Measurements from ENCODE around the gene SNRPD3. TPM values are rescaled to one million over a fixed set of nuclear protein-coding genes. Genes with fewer than 3 reads are reported as not detected.

SNRPD3 gene
- total and polyA plus RNA-seq, 9 of the 15 experiments (the other 6 are each of a cell fraction or from before 2014, with no cell fraction given) = 131 to 366 (median 274) TPM

DNA sequence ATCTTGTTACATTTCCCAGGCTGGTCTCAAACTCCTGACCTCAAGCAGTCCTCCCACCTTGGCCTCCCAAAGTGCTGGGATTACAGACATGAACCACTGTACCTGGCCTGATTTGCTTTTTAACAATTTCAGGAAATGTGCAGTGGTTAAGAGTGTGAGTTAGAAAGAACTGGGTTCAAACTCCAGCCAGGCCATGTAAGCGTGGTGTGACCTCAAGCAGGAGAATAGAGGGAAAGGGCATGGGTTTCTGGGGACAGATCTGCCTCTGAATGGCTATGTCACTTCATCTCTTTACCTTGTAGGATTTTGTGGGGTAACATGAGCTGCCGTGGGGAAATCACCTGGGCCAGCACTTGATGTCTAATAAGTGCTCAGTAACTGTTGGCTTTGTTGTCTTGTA lies 9.3 kb downstream of the SNRPD3 start (continued):
- TF ChIP-seq, protein P1, sequence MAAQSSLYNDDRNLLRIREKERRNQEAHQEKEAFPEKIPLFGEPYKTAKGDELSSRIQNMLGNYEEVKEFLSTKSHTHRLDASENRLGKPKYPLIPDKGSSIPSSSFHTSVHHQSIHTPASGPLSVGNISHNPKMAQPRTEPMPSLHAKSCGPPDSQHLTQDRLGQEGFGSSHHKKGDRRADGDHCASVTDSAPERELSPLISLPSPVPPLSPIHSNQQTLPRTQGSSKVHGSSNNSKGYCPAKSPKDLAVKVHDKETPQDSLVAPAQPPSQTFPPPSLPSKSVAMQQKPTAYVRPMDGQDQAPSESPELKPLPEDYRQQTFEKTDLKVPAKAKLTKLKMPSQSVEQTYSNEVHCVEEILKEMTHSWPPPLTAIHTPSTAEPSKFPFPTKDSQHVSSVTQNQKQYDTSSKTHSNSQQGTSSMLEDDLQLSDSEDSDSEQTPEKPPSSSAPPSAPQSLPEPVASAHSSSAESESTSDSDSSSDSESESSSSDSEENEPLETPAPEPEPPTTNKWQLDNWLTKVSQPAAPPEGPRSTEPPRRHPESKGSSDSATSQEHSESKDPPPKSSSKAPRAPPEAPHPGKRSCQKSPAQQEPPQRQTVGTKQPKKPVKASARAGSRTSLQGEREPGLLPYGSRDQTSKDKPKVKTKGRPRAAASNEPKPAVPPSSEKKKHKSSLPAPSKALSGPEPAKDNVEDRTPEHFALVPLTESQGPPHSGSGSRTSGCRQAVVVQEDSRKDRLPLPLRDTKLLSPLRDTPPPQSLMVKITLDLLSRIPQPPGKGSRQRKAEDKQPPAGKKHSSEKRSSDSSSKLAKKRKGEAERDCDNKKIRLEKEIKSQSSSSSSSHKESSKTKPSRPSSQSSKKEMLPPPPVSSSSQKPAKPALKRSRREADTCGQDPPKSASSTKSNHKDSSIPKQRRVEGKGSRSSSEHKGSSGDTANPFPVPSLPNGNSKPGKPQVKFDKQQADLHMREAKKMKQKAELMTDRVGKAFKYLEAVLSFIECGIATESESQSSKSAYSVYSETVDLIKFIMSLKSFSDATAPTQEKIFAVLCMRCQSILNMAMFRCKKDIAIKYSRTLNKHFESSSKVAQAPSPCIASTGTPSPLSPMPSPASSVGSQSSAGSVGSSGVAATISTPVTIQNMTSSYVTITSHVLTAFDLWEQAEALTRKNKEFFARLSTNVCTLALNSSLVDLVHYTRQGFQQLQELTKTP (IDR thresholded peaks at IDR 0.05; ENCODE audit: low read depth in 1 of 2, partially characterized antibody in 2 of 2) = no peak
- TF ChIP-seq MTF1 (CRISPR knock-in tag; IDR thresholded peaks at IDR 0.05; ENCODE audit: borderline replicate concordance) = no peak
- TF ChIP-seq, protein P2, sequence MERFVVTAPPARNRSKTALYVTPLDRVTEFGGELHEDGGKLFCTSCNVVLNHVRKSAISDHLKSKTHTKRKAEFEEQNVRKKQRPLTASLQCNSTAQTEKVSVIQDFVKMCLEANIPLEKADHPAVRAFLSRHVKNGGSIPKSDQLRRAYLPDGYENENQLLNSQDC (CRISPR knock-in tag; IDR thresholded peaks at IDR 0.05) = no peak
- TF ChIP-seq ZNF24 (IDR thresholded peaks at IDR 0.05) = no peak

DNA sequence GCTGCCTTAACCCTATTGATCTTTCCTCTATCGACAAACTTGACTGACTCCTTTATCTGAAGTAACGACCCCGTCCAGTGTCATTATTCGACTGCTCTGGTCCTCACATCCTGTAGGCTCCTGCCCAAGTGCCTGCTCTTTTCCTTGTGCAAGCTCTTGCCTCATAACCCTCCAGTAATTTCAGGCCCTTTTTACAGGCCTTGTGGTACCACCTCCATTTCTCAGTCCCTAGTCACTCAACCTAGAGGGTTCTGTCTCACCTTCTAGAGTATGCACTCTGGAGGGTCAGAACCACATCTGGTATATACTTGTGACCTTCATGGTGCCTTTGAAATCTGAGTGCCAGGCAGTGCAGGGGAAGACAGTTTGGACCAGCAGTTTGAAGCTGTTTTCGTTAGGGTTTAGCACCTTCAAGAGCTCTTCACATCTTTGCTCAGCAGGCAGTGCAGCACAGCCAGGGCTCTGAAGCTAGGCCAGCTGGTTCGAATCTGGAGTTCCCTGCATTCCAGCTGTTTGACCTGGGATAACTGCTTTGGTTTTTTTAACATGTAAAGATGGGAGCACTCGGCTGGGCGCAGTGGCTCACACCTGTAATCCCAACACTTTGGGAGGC lies 11.2 kb downstream of the SNRPD3 start:
- no TSS peak for BruUV-seq (replicated peaks)
- CTCF ChIA-PET (ENCODE audit: low intra/inter-chr PET ratio) = no interaction called here
- no peak for TF ChIP-seq ZNF551 (CRISPR knock-in tag; IDR thresholded peaks at IDR 0.05)
- no peak for TF ChIP-seq ZKSCAN1 (IDR thresholded peaks at IDR 0.05; ENCODE audit: low read depth, low read length)

More for the DNA sequence above, 11.2 kb downstream of the SNRPD3 start:
- no peaks in the 10 kb centered on the region for H3K9me3 ChIP-seq (replicated peaks; ENCODE audit: control insufficient read depth, insufficient read depth, low read depth, low read length)
- FAIRE-seq (no peak), ATAC-seq (no peak), DNase-seq (ENCODE audit: extremely low read depth in 1 of 4, low spot score in 3 of 4) (no peak)
- H3K4me3 ChIP-seq = no peak overlapping the region
- H3K9me1 ChIP-seq (ENCODE audit: control insufficient read depth, insufficient read depth, low read length) = no peaks in the 10 kb centered on the region
- H3K36me3 ChIP-seq (ENCODE audit: control insufficient read depth, insufficient read depth, low read length) = peaks cover 83% of the 10 kb centered on the region; the same call in 2 of the 3 replicates
- POLR2A ChIA-PET = interaction anchor here (1.2 kb wide), 1 partner anchor 12 kb away, joined by 3 read pairs; the partner anchor contains the start of gene GUCD1
- no peak overlapping the region for H3K4me2 ChIP-seq (ENCODE audit: insufficient read depth, low read length)
- H3K79me2 ChIP-seq (ENCODE audit: control insufficient read depth, insufficient read depth, low read length) = peaks cover 57% of the 10 kb centered on the region
- intact Hi-C loops (cut with micrococcal nuclease) (no loop called here), in situ Hi-C loops (cut with MboI) (no loop called here)
- 90% methylated on average over 8 of the region's 8 CpGs for WGBS (ENCODE audit: insufficient coverage, low coverage, missing lambda C conversion rate)
- H3K4me1 ChIP-seq (replicated peaks in 1 of 2; ENCODE audit: control insufficient read depth in 2 of 2, insufficient read depth in 2 of 2, low read length in 2 of 2) = peaks cover 0 to 4% of the 10 kb centered on the region in 2 experiments; a peak in 1 of 5 replicates
- no peaks in the 10 kb centered on the region for H3K27me3 ChIP-seq (ENCODE audit: control insufficient read depth in 2 of 2, insufficient read depth in 2 of 2, low read length in 2 of 2)
- no peak overlapping the region for H2AFZ ChIP-seq (ENCODE audit: low read depth, low read length)
- no peak overlapping the region for H3K9ac ChIP-seq (ENCODE audit: insufficient read depth in 1 of 2, low read depth in 2 of 2, low read length in 2 of 2)
- no peak overlapping the region for H3K27ac ChIP-seq (ENCODE audit: extremely low read depth, low read depth, low read length)
- H4K20me1 ChIP-seq (replicated peaks; ENCODE audit: control insufficient read depth, insufficient read depth, low read length) = peaks cover 13% of the 10 kb centered on the region
